Measurements from ENCODE around the gene FOXS1. TPM values are rescaled to one million over a fixed set of nuclear protein-coding genes. Genes with fewer than 3 reads are reported as not detected.

FOXS1 gene
- total RNA-seq, 2 donors from 2014 or later, result not detected

GRCh38 chr20:31843881-31844280 lies 1.5 kb downstream of the FOXS1 start:
- H3K9me3 ChIP-seq (ENCODE audit: control insufficient read depth, low read length), result no peaks in the 10 kb centered on the region
- 85 to 93% methylated on average over 4 to 5 of the region's 5 CpGs for WGBS, 2 experiments (ENCODE audit: insufficient coverage in 1 of 2, insufficient read length in 1 of 2)
- H3K27me3 ChIP-seq (ENCODE audit: control insufficient read depth, insufficient read depth, low read length, poor library complexity, severe bottlenecking), result no peaks in the 10 kb centered on the region
- peak overlapping the region; percentile 45 for H3K27ac Mint-ChIP-seq
- H3K4me3 Mint-ChIP-seq, result no peak overlapping the region
- H3K36me3 ChIP-seq (ENCODE audit: control insufficient read depth, insufficient read depth, low read length), result no peaks in the 10 kb centered on the region
- H3K4me3 ChIP-seq (ENCODE audit: low read length), result no peak overlapping the region
- H3K4me1 ChIP-seq (ENCODE audit: control insufficient read depth, insufficient read depth, low read length), result peaks cover 5% of the 10 kb centered on the region
- H3K27me3 Mint-ChIP-seq (ENCODE audit: insufficient read depth), result peaks cover 22% of the 10 kb centered on the region
- no peaks in the 10 kb centered on the region for H3K9me3 Mint-ChIP-seq
- no peaks in the 10 kb centered on the region for H3K36me3 Mint-ChIP-seq (ENCODE audit: low read depth)
- TF ChIP-seq, protein P1, sequence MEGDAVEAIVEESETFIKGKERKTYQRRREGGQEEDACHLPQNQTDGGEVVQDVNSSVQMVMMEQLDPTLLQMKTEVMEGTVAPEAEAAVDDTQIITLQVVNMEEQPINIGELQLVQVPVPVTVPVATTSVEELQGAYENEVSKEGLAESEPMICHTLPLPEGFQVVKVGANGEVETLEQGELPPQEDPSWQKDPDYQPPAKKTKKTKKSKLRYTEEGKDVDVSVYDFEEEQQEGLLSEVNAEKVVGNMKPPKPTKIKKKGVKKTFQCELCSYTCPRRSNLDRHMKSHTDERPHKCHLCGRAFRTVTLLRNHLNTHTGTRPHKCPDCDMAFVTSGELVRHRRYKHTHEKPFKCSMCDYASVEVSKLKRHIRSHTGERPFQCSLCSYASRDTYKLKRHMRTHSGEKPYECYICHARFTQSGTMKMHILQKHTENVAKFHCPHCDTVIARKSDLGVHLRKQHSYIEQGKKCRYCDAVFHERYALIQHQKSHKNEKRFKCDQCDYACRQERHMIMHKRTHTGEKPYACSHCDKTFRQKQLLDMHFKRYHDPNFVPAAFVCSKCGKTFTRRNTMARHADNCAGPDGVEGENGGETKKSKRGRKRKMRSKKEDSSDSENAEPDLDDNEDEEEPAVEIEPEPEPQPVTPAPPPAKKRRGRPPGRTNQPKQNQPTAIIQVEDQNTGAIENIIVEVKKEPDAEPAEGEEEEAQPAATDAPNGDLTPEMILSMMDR (conservative IDR thresholded peaks at IDR 0.05), result no peak
- no peak for DNase-seq
- peak overlapping the region; percentile 22 for H3K27ac ChIP-seq (ENCODE audit: low read depth, low read length)
- H3K9ac ChIP-seq (ENCODE audit: extremely low read depth, low read length, poor library complexity, severe bottlenecking), result no peak overlapping the region
- H3K4me1 Mint-ChIP-seq, result peaks cover 12% of the 10 kb centered on the region

DNA sequence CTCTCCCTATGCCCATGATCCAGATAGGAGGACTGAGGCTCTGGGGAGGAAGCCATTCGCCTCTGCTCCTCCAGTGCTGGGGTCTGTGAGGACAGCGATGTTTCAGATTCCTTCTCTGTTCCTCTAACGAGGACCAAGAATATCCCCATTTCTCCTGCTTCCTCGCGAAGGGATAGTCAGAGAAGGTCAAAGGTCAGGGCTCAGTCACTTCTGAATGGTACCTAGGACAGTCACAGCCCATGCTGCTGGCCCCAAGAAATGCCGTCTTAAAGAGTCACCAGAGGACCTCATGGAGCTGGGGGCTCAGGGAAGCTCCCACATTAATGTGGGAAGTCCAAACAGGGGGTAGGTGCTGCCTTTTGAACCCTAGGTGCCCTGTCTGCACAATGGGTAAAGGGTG lies 2.1 kb downstream of the FOXS1 start:
- Histone ChIP-seq H3K36me3 (ENCODE audit: control insufficient read depth, insufficient read depth, low read length) (no peaks in the 10 kb centered on the region), H3K9ac (ENCODE audit: extremely low read depth, low read length, poor library complexity, severe bottlenecking) (no peak overlapping the region), H3K9me3 (ENCODE audit: control insufficient read depth, low read length) (no peaks in the 10 kb centered on the region), H3K27ac (ENCODE audit: low read depth, low read length) (peak overlapping the region; percentile 94), H3K4me3 (ENCODE audit: low read length) (no peak overlapping the region), H3K4me1 (ENCODE audit: control insufficient read depth, insufficient read depth, low read length) (peaks cover 5% of the 10 kb centered on the region), H3K27me3 (ENCODE audit: control insufficient read depth, insufficient read depth, low read length, poor library complexity, severe bottlenecking) (no peaks in the 10 kb centered on the region)
- Mint-ChIP-seq H3K27me3 (ENCODE audit: insufficient read depth) (peaks cover 16% of the 10 kb centered on the region), H3K36me3 (ENCODE audit: low read depth) (no peaks in the 10 kb centered on the region), H3K27ac (no peak overlapping the region), H3K9me3 (no peaks in the 10 kb centered on the region), H3K4me3 (no peak overlapping the region), H3K4me1 (peaks cover 12% of the 10 kb centered on the region)
- 81 to 86% methylated on average over 6 of the region's 6 CpGs for WGBS, 2 experiments (ENCODE audit: insufficient coverage in 1 of 2, insufficient read length in 1 of 2)
- DNase-seq, result no peak
- TF ChIP-seq, protein P1 (conservative IDR thresholded peaks at IDR 0.05), result no peak

GRCh38 chr20:31842471-31843157 lies 2.8 kb downstream of the FOXS1 start:
- peak overlapping the region; percentile 50 for H3K27ac Mint-ChIP-seq
- Histone ChIP-seq H3K9ac (ENCODE audit: extremely low read depth, low read length, poor library complexity, severe bottlenecking) (no peak overlapping the region), H3K9me3 (ENCODE audit: control insufficient read depth, low read length) (no peaks in the 10 kb centered on the region), H3K4me3 (ENCODE audit: low read length) (no peak overlapping the region), H3K4me1 (ENCODE audit: control insufficient read depth, insufficient read depth, low read length) (peaks cover 5% of the 10 kb centered on the region), H3K27ac (ENCODE audit: low read depth, low read length) (peak overlapping the region; percentile 94), H3K36me3 (ENCODE audit: control insufficient read depth, insufficient read depth, low read length) (no peaks in the 10 kb centered on the region), H3K27me3 (ENCODE audit: control insufficient read depth, insufficient read depth, low read length, poor library complexity, severe bottlenecking) (no peaks in the 10 kb centered on the region)
- no peaks in the 10 kb centered on the region for H3K36me3 Mint-ChIP-seq (ENCODE audit: low read depth)
- H3K9me3 Mint-ChIP-seq, result no peaks in the 10 kb centered on the region
- H3K4me1 Mint-ChIP-seq, result peaks cover 12% of the 10 kb centered on the region
- 70 to 80% methylated on average over 3 to 12 of the region's 12 CpGs for WGBS, 2 experiments (ENCODE audit: insufficient coverage in 1 of 2, insufficient read length in 1 of 2)
- H3K27me3 Mint-ChIP-seq (ENCODE audit: insufficient read depth), result peaks cover 10% of the 10 kb centered on the region
- H3K4me3 Mint-ChIP-seq, result no peak overlapping the region
- TF ChIP-seq, protein P1 (conservative IDR thresholded peaks at IDR 0.05), result no peak
- DNase-seq, result peak; percentile 82

Data from endodermal cell (in vitro differentiated cells).